MCF 10A (cell line): Measurements from ENCODE around the gene RABGAP1L. TPM values are rescaled to one million over a fixed set of nuclear protein-coding genes. Genes with fewer than 3 reads are reported as not detected.

ENCODE experiments used
- total RNA-seq: library from RNA; stranded (reverse); gene quantifications from 2 replicates; pipeline ENCODE4 v1.2.3, GENCODE V29; 2022

Gene RABGAP1L
- total RNA-seq, 1 experiment from 2014 or later, result 18.2 TPM

Other genes with a start within 250 kb of the RABGAP1L start
- gene SERPINC1, start 242.2 kb upstream of the RABGAP1L start, total RNA-seq, result not detected in 2 replicates
- 25.7 and 26.9 TPM in 2 replicates for gene RC3H1, start 137.2 kb upstream of the RABGAP1L start, total RNA-seq